ENCODE results near the gene FAM187B.

Gene FAM187B

DNA sequence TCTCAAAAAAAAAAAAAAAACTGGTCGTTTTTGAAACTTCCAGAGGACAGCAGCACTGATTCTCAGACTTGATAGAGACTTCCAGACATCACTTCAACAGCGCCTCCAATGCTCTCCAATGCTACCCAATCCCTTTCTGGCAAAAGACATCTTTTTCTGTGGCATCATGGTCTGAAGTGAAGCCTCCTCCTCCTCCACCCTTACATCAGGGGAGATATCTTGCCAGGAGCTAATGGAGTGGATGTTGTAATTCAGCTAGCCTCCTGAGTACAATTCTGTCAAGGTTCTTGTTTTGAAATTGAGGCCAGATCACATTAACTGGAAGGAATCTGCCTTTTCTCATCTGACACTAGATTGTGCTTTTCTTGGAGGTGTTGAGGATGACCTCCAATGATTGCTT lies 49.8 kb downstream of the FAM187B start:
- DNase-seq (ENCODE audit: low read depth) = no peak

DNA sequence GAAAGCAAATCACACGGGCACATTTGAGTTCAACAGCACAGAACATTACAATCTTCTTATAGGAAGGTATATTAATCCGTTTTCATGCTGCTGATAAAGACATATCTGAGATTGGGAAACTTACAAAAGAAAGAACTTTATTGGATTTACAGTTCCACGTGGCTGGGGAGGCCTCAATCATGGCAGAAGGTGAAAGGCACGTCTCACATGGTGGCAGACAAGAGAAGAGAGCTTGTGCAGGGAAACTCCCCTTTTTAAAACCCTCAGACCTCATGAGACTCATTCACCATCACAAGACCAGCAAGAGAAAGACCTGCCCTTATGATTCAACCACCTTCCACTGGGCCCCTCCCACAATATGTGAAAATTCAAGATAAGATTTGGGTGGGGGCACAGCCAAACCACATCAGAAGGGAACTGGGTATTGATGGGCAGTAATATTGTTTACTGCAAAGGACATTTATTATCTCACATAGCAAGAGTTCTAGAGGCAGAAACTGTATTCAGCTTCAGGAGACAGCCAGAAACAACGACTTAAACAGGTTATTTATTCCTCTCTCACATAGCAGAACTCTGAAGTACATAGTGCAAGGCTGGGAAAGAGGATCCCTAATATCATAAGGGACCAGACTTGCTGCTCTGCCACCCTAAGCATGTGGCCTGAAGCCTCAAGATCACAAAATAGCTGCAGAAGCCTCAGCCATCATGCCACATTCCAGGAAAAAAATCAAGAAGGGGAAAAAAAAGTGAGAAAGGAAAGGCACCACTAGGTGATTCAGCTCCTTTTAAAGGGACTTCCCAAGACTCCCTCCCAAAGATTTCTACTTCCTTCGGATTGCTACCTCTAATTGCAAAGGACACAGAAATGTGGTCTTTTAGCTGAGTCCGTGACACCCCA lies 50.9 kb downstream of the FAM187B start:
- no peak for DNase-seq (ENCODE audit: low read depth)

DNA sequence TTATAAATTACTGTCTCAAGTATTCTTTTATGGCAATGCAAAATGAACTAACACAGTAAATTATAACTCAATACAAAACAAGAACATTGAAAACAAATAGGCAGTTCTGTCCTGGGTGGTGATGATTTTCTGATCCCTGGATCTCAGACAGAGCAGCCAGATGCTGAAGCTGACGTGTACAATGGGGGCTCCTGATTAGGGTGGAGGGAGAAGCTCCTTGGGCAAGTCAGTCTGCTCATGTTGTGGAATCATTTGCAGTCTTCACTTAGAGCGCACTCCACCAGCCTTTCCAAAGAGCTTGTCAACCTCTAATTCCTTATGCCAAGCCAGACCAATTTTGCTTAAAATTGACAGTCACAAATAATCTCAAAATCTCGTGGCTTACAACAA lies 52.4 kb downstream of the FAM187B start:
- no peak for DNase-seq (ENCODE audit: low read depth)
